Ishikawa (cell line): ENCODE data around the gene EEA1.

Experiments used
- CEBPB ChIP-seq: IDR thresholded peaks from 2 replicates; pipeline ENCODE4 v1.6.1; 2012
- EGR1 ChIP-seq: IDR thresholded peaks from 2 replicates; pipeline ENCODE4 v1.6.1; 2012
- EP300 ChIP-seq: IDR thresholded peaks from 2 replicates; pipeline ENCODE4 v1.6.1; 2012; ENCODE audit warnings: borderline replicate concordance
- NFIC ChIP-seq: IDR thresholded peaks from 2 replicates; pipeline ENCODE4 v1.6.1; 2012
- RAD21 ChIP-seq: IDR thresholded peaks from 2 replicates; pipeline ENCODE4 v1.6.1; 2012; ENCODE audit warnings: low read depth
- REST ChIP-seq: IDR thresholded peaks from 2 replicates; pipeline ENCODE4 v1.6.1; 2012; ENCODE audit warnings: low read depth, mild to moderate bottlenecking
- TAF1 ChIP-seq: IDR thresholded peaks from 2 replicates; pipeline ENCODE4 v1.6.1; 2012; ENCODE audit warnings: low read depth, mild to moderate bottlenecking
- TEAD4 ChIP-seq: IDR thresholded peaks from 2 replicates; pipeline ENCODE4 v1.6.1; 2012
- USF1 ChIP-seq: IDR thresholded peaks from 2 replicates; pipeline ENCODE4 v1.6.1; 2012
- YY1 ChIP-seq: IDR thresholded peaks from 2 replicates; pipeline ENCODE4 v1.6.1; 2012; ENCODE audit warnings: low read depth
- TF ChIP-seq, protein P1 (sequence below): IDR thresholded peaks from 2 replicates; pipeline ENCODE4 v1.6.1; 2012

DNA sequence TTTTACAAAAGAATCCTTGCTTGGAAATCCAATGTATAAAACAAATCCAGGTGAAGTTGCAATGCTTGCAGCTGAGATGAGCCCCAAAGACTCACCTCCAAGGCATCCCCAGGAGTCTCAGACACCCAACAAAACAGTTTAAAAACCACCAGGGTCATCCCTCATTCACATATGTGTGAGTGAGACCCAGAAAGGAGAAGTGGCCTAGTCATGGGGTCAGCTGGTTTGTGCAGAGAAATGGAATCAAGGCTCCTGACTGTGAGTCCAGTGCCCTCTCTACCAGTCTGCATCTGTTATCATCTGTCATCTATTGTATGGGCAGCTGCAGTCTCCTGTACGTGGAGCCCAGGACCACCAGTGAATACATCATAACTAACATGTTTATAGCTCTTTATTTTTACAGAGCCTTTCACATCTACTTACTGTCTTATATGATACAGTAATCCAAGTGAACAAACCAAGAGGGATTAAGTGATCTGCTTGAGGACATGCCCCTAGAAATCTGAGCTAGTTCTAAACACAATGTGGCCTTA, 199.3 kb downstream of the EEA1 start:
- TF ChIP-seq TEAD4: no peak
- no peak for TF ChIP-seq EP300
- TF ChIP-seq RAD21: no peak
- TF ChIP-seq CEBPB: no peak
- TF ChIP-seq YY1: no peak
- TF ChIP-seq REST: no peak
- no peak for TF ChIP-seq USF1
- TF ChIP-seq EGR1: no peak
- no peak for TF ChIP-seq NFIC
- TF ChIP-seq TAF1: no peak
- TF ChIP-seq, protein P1, sequence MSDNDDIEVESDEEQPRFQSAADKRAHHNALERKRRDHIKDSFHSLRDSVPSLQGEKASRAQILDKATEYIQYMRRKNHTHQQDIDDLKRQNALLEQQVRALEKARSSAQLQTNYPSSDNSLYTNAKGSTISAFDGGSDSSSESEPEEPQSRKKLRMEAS: no peak
